Upper lobe of left lung (tissue), 6 donors: Measurements from ENCODE around the gene TMEM250. TPM values are rescaled to one million over a fixed set of nuclear protein-coding genes. Genes with fewer than 3 reads are reported as not detected.

Experiments used
- ATAC-seq, 2 donors: fragments of 200-7000 bp; cut with Tn5 transposase; one replicate each; pipeline ENCODE4 v1.9.1; 2022; ENCODE audit warnings: mild to moderate bottlenecking in 2 of 2, moderate library complexity in 2 of 2; ENCODE audit not compliant: low FRiP score in 2 of 2
- DNase-seq, 2 donors: peaks; one replicate each; pipeline ENCODE4 v3.0.0-alpha.2; 2019 to 2020
- H3K27ac ChIP-seq, 4 donors: fragments of 200-600 bp; sonication (generic); one replicate each; pipeline ENCODE4 v1.5.1; 2016 to 2019
- H3K27me3 ChIP-seq, 4 donors: fragments of 200-600 bp; sonication (generic); one replicate each; pipeline ENCODE4 v1.5.1; 2017 to 2019
- H3K36me3 ChIP-seq, 4 donors: fragments of 200-600 bp; sonication (generic); one replicate each; pipeline ENCODE4 v1.5.1; 2016 to 2019
- H3K4me1 ChIP-seq, 4 donors: fragments of 200-600 bp; sonication (generic); one replicate each; pipeline ENCODE4 v1.5.1; 2018 to 2019
- H3K4me3 ChIP-seq, 4 donors: fragments of 200-600 bp; sonication (generic); one replicate each; pipeline ENCODE4 v1.5.1; 2017 to 2019; ENCODE audit warnings: mild to moderate bottlenecking in 2 of 4, moderate library complexity in 1 of 4
- H3K9me3 ChIP-seq, 4 donors: fragments of 200-600 bp; sonication (generic); one replicate each; pipeline ENCODE4 v1.5.1; 2018 to 2019
- CTCF ChIP-seq, 6 experiments: fragments of 450-650 bp in 4 of 6; fragments of 200-600 bp in 2 of 6; sonication (generic) in 2 of 6; IDR thresholded peaks; one replicate each; pipeline ENCODE4 v1.5.1; 2016 to 2019; ENCODE audit warnings: antibody characterized with exemption in 6 of 6
- EP300 ChIP-seq, 4 donors: sonication (generic); formaldehyde crosslinking; IDR thresholded peaks; one replicate each; pipeline ENCODE4 v1.5.1; 2017; ENCODE audit warnings: antibody characterized with exemption in 4 of 4, control low read depth in 2 of 4
- POLR2A ChIP-seq, 4 donors: fragments of 450-650 bp; IDR thresholded peaks; one replicate each; pipeline ENCODE4 v1.5.1; 2016 to 2017; ENCODE audit warnings: antibody characterized with exemption in 4 of 4, mild to moderate bottlenecking in 2 of 4
- POLR2AphosphoS5 ChIP-seq, 2 donors: sonication (generic); formaldehyde crosslinking; IDR thresholded peaks; one replicate each; pipeline ENCODE4 v1.5.1; 2017; ENCODE audit warnings: antibody characterized with exemption in 2 of 2
- WGBS, 2 donors: methylation state at CpG; one replicate each; pipeline ENCODE4 v1.1.5; 2017 to 2018; 5-methylcytosine and 5-hydroxymethylcytosine counted together
- total RNA-seq, 6 donors: library from RNA; depleted of rRNA in 4 of 6; stranded (reverse); fragments of >200 nt in 4 of 6; gene quantifications; one replicate each; pipeline versions ENCODE4 v1.1.0 to v1.2.1, GENCODE V29; 2016 to 2021
- donor health status: DM: no; HTN: no; CAD: no; lungs with moderate emphysema.
- donor health status: DM: no; HTN: yes; CAD: no; lungs with severe emphysema.

The TMEM250 gene
- total RNA-seq, 6 donors from 2014 or later = 37.6 to 49.6 (median 38.4) TPM

- 88 to 90% methylated on average over 20 to 22 of the region's 27 CpGs for WGBS, 2 donors
- ATAC-seq (no peak), DNase-seq (peak in 1 of 2 donors; percentile 75)
- no peak overlapping the region for H3K27ac ChIP-seq
- H3K9me3 ChIP-seq = no peaks in the 10 kb centered on the region
- H3K4me3 ChIP-seq = no peak overlapping the region
- no peaks in the 10 kb centered on the region for H3K27me3 ChIP-seq
- TF ChIP-seq POLR2AphosphoS5 (IDR thresholded peaks at IDR 0.05) = no peak
- no peak for TF ChIP-seq EP300 (IDR thresholded peaks at IDR 0.05)
- peaks cover 35 to 54% (median 39%) of the 10 kb centered on the region in 4 donors for H3K4me1 ChIP-seq
- H3K36me3 ChIP-seq = peaks cover 0 to 13% (median 5%) of the 10 kb centered on the region in 4 donors
Observed at GRCh38 chr9:136078498-136079011, 40.1 kb downstream of the TMEM250 start.

- 88 to 91% methylated on average over 12 of the region's 12 CpGs for WGBS, 2 donors
- H3K27ac ChIP-seq = no peak overlapping the region
Observed at GRCh38 chr9:136078024-136078423, 40.7 kb downstream of the TMEM250 start.

GRCh38 chr9:136077491-136077890, 41.2 kb downstream of the TMEM250 start:
- WGBS, 2 donors = 76 to 84% methylated on average over 8 of the region's 8 CpGs
- no peaks in the 10 kb centered on the region for H3K27me3 ChIP-seq
- H3K27ac ChIP-seq = peak overlapping the region in 1 of 4 donors; percentile 3
- peaks cover 35 to 47% (median 38%) of the 10 kb centered on the region in 4 donors for H3K4me1 ChIP-seq
- H3K4me3 ChIP-seq = no peak overlapping the region
- H3K36me3 ChIP-seq = peaks cover 0 to 13% (median 3%) of the 10 kb centered on the region in 4 donors
- TF ChIP-seq POLR2A (IDR thresholded peaks at IDR 0.05) = no peak
- no peak for TF ChIP-seq POLR2AphosphoS5 (IDR thresholded peaks at IDR 0.05)
- TF ChIP-seq EP300 (IDR thresholded peaks at IDR 0.05) = no peak
- TF ChIP-seq CTCF (IDR thresholded peaks at IDR 0.05) = no peak
- no peak for ATAC-seq
- DNase-seq = no peak
- H3K9me3 ChIP-seq = no peaks in the 10 kb centered on the region

More at GRCh38 chr9:136078024-136078423, 40.7 kb downstream of the TMEM250 start:
- Histone ChIP-seq H3K4me1 (peaks cover 35 to 52% (median 39%) of the 10 kb centered on the region in 4 donors), H3K36me3 (peaks cover 0 to 13% (median 5%) of the 10 kb centered on the region in 4 donors), H3K27me3 (no peaks in the 10 kb centered on the region), H3K9me3 (no peaks in the 10 kb centered on the region), H3K4me3 (no peak overlapping the region)
- DNase-seq (no peak), ATAC-seq (no peak)
- TF ChIP-seq POLR2AphosphoS5 (IDR thresholded peaks at IDR 0.05) = no peak
- no peak for TF ChIP-seq CTCF (IDR thresholded peaks at IDR 0.05)
- TF ChIP-seq POLR2A (IDR thresholded peaks at IDR 0.05) = no peak
- TF ChIP-seq EP300 (IDR thresholded peaks at IDR 0.05) = no peak

GRCh38 chr9:136075881-136076678, 42.6 kb downstream of the TMEM250 start:
- peak overlapping the region in 2 of 4 donors; percentile 28 to 40 for H3K27ac ChIP-seq

More at GRCh38 chr9:136075881-136076678, 42.6 kb downstream of the TMEM250 start:
- Histone ChIP-seq H3K9me3 (no peaks in the 10 kb centered on the region), H3K27me3 (no peaks in the 10 kb centered on the region), H3K4me1 (peaks cover 23 to 33% (median 25%) of the 10 kb centered on the region in 4 donors), H3K4me3 (no peak overlapping the region), H3K36me3 (peaks cover 0 to 13% (median 3%) of the 10 kb centered on the region in 4 donors)
- 62 to 88% methylated on average over 22 to 26 of the region's 26 CpGs for WGBS, 2 donors
- ATAC-seq = peak in 1 of 2 donors; percentile 67
- no peak for DNase-seq
- TF ChIP-seq POLR2AphosphoS5 (IDR thresholded peaks at IDR 0.05) (no peak), EP300 (IDR thresholded peaks at IDR 0.05) (no peak), POLR2A (IDR thresholded peaks at IDR 0.05) (no peak), CTCF (IDR thresholded peaks at IDR 0.05) (no peak)
